GM18499 (cell line): Measurements from ENCODE around the gene SLC25A42.
"Not testable (repeated sequence)": the region's sequence is repeated elsewhere in the genome, so short reads cannot be mapped to it uniquely, and the experiment has no call there.

Experiments
- ATAC-seq: cut with Tn5 transposase; IDR thresholded peaks from one replicate; pipeline ENCODE4 v1.9.1; 2021; ENCODE audit warnings: moderate number of reproducible peaks; ENCODE audit not compliant: insufficient read depth, unreplicated experiment

SLC25A42 gene, protein sequence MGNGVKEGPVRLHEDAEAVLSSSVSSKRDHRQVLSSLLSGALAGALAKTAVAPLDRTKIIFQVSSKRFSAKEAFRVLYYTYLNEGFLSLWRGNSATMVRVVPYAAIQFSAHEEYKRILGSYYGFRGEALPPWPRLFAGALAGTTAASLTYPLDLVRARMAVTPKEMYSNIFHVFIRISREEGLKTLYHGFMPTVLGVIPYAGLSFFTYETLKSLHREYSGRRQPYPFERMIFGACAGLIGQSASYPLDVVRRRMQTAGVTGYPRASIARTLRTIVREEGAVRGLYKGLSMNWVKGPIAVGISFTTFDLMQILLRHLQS

GRCh38 chr19:19063183-19064097, at the start of gene SLC25A42:
SLC25A42 (plus strand) TSS chr19:19063994; CDS start chr19:19096125, 32,131 bp downstream.
- ATAC-seq = peak; percentile 81

DNA sequence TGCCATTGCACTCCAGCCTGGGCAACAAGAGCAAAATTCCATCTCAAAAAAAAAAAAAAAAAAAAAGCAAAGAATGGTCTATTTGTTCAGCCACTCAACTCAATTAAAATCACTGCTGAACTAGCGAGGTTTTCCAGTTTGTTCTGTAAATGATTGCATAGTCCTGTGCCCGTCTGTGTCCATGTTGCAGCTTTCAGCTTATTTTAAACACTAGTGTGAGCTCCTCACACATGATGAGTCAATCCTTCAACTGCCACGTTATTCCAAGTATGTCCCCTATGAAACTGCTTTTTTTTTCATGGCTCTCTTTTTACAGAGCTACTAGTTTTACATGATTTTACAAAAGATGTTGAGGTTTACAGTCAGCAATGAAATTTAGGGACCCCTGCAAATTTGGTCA, 42.7 kb upstream of the SLC25A42 start:
- no peak for ATAC-seq

GRCh38 chr19:19022380-19022961, 41.3 kb upstream of the SLC25A42 start:
- ATAC-seq = no peak

DNA sequence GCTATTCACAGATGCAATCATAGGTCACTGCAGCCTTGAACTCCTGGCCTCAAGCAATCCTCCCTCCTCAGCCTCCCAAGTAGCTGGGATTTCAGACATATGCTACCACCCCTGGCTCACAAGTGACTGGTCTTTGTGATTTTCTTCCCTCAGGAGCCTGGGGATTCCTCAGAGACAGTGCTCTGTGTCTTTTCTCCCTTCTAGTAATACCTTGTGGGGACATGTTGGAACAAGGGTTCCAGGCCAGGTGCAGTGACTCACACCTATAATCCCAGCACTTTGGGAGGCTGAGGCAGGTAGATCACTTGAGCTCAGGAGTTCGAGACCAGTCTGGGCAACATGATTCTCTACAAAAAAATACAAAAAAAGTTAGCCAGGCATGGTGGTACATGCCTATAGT, 40.4 kb upstream of the SLC25A42 start:
- not testable (repeated sequence) for ATAC-seq

DNA sequence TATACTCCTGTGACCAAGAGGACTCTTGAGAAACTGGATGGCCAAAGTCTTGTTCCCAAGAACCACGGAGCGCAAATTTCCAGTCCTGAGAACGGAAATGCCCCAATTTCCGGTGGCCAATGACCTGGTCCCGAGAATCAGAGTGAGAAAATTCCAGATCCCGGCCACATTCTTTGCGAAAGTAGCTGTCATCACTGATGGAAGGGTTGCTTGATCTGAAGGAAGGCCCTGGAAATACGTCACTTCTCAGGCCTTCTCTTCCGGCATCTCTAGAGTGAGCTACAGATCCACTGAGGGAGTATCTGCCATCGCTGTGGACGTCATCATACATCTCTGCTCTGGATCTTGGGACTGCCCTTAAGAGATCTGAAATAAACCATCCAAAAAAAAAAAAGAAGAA, 37.9 kb upstream of the SLC25A42 start:
- no peak for ATAC-seq

GRCh38 chr19:19026299-19026971, 37.4 kb upstream of the SLC25A42 start:
- no peak for ATAC-seq

DNA sequence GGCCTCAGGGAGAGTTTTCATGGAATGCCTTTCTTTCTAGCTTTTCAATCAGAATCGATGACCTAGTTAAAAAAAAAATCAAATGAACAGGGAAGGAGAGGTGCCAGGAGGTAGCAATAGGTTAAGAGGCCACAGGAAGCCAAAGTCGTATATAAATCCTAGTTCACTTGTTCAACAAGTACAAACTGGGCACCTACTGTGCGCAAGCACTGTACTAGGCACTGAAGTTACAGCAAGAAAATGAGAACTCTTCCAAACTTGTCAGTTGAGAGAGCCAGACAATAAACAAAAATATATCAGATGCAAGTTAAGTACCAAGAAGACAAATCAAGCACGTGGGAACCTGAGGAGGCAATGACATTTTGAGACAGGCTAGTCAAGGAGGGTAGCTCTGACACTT, 36.6 kb upstream of the SLC25A42 start:
- ATAC-seq = no peak

GRCh38 chr19:19028526-19028925, 35.3 kb upstream of the SLC25A42 start:
- no peak for ATAC-seq

- ATAC-seq = no peak
Measured at GRCh38 chr19:19031891-19032290, 31.9 kb upstream of the SLC25A42 start.

GRCh38 chr19:19032420-19033175, 31.2 kb upstream of the SLC25A42 start:
- no peak for ATAC-seq

DNA sequence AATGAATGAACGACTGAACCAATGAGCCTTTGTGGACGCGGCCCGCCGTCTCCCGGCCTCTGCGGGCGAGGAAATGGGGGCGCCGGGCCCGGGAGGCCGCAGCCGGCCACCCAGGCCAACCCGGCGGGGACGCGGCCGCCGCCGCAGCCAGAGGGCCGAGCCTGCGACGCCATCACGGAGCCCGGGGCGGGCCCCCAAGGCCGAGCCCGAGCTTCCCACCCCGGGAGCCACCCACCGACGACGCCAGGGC, 30.7 kb upstream of the SLC25A42 start:
- ATAC-seq = no peak

- no peak for ATAC-seq
Measured at GRCh38 chr19:19033426-19034203, 30.2 kb upstream of the SLC25A42 start, which contains the start of the genes ARMC6 and SUGP2. ARMC6 (plus strand) TSS chr19:19033603; CDS start chr19:19034210, 607 bp downstream. SUGP2 (minus strand) TSS chr19:19033517; CDS start chr19:19031071, 2,446 bp downstream.

- no peak for ATAC-seq
Measured at GRCh38 chr19:19034204-19034624, 29.6 kb upstream of the SLC25A42 start.

DNA sequence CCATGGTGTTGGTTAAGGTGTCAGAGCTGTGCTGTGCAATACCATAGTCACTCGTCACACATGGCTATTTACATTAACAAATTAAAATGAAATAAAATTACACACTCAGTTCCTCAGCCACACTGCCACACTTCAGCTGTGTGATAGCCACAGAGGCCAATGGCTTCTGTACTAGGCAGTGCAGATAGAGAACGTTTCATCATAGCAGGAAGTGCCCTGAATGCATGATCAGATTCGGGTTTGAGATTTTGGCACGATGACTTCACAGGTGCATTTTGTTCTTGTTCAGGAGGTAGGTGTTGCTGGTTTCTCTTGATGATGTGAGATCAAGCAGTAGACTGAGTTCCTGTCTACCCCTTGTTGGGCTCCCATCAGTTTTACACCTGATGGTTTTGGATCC, 23.9 kb upstream of the SLC25A42 start:
- ATAC-seq = no peak

DNA sequence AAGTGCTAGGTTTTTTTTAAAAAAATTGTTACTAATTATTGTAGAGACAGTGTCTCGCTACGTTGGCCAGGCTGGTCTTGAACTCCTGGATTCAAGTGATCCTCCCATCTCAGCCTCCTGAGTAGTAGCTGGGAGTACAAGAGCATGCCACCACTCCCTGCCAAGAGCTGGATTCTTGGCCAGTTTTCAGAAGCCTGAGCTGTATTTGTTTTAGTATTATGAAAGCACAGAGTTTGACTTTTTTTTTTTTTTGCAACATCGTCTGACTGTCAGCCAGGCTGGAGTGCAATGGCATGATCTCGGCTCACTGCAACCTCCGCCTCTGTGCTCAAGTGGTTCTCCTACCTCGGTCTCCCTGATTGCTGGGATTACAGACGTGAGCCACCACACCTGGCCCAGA, 23.4 kb upstream of the SLC25A42 start:
- no peak for ATAC-seq

GRCh38 chr19:19042732-19043280, 21.0 kb upstream of the SLC25A42 start:
- no peak for ATAC-seq

GRCh38 chr19:19043481-19043880, 20.3 kb upstream of the SLC25A42 start:
- ATAC-seq = no peak

DNA sequence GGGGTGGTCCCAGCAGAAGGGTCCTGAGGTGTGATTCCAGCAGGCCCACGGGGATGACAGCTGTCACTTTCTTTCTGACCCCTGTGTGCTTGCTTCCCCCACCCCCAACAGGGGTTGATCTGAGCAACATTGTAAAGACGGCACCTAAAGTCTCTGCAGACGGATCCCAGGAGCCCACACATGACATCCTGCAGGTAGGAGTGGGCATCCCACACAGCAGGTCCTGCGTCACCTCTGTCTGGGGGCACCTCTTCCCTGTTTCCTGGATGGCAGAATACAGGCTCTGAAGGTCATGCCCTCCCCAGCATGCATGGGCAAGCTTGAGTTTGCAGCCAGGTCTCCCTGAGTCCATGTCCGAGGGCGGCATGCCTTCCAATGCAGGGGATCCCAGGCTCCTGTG, 19.9 kb upstream of the SLC25A42 start:
- no peak for ATAC-seq

DNA sequence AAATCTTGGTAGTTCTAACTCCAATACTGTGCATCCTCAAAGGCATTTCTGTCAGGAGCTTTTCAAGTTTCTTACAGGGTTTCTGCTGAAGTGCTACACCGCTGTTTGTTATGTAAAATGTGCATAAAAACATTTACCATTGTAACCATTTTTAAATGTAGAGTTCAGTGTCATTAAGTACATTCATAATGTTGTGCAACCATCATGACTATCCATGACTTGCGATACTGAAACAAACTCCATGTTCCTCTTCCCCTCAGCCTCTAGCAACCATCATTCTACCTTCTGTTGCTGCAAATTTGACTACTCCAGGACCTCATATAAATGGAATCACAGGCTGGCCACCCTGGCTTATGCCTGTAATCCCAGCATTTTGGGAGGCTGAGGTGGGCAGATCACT, 14.4 kb upstream of the SLC25A42 start:
- no peak for ATAC-seq
